ENCODE results near the gene HOMER3. TPM values are rescaled to one million over a fixed set of nuclear protein-coding genes. Genes with fewer than 3 reads are reported as not detected.
"Not testable (repeated sequence)": the region's sequence is repeated elsewhere in the genome, so short reads cannot be mapped to it uniquely, and the experiment has no call there.

HOMER3 gene
- total and polyA plus RNA-seq, 9 donors: 63.6 to 80.8 (median 74.9) TPM

DNA sequence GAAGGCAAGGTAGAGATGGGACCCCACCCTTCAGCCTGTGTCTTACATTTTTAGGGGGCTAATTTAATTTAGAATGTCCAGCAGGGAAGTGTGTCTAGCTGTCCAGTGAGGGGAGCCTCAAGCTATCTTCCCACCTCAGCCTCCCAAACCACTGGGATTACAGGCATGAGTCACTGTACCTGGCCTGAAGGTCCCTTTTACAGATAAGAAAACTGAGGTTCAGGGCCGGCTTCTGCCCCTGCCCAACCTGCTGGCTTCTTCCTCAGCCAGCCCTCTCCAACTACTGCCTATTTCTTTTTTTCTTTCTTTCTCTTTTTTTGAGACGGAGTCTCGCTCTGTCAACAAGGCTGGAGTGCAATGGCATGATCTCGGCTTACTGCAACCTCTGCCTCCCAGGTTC is 19.4 kb upstream of the HOMER3 start:
- H3K9me3 ChIP-seq (replicated peaks; ENCODE audit: control insufficient read depth, low read depth, low read length): no peaks in the 10 kb centered on the region
- no peak overlapping the region for H3K27ac ChIP-seq (ENCODE audit: low read length)
- DNase-seq: no peak
- no peak overlapping the region for H3K4me3 ChIP-seq (ENCODE audit: low read length)
- H3K36me3 ChIP-seq (ENCODE audit: control insufficient read depth, insufficient read depth, low read length): no peaks in the 10 kb centered on the region
- H3K27me3 ChIP-seq (ENCODE audit: control insufficient read depth, insufficient read depth, low read length): peaks cover 19% of the 10 kb centered on the region
- no peaks in the 10 kb centered on the region for H3K4me1 ChIP-seq (ENCODE audit: control insufficient read depth, insufficient read depth, low read length)
- WGBS (ENCODE audit: insufficient coverage): 84% methylated on average over 4 of the region's 4 CpGs

GRCh38 chr19:18955042-18955441 is 14.0 kb upstream of the HOMER3 start:
- WGBS (ENCODE audit: insufficient coverage): 90% methylated on average over 2 of the region's 2 CpGs
- Histone ChIP-seq H3K4me3 (ENCODE audit: low read length) (no peak overlapping the region), H3K9me3 (replicated peaks; ENCODE audit: control insufficient read depth, low read depth, low read length) (no peaks in the 10 kb centered on the region), H3K27me3 (ENCODE audit: control insufficient read depth, insufficient read depth, low read length) (peaks cover 2% of the 10 kb centered on the region), H3K27ac (ENCODE audit: low read length) (no peak overlapping the region), H3K4me1 (ENCODE audit: control insufficient read depth, insufficient read depth, low read length) (no peaks in the 10 kb centered on the region), H3K36me3 (ENCODE audit: control insufficient read depth, insufficient read depth, low read length) (no peaks in the 10 kb centered on the region)
- DNase-seq: no peak

DNA sequence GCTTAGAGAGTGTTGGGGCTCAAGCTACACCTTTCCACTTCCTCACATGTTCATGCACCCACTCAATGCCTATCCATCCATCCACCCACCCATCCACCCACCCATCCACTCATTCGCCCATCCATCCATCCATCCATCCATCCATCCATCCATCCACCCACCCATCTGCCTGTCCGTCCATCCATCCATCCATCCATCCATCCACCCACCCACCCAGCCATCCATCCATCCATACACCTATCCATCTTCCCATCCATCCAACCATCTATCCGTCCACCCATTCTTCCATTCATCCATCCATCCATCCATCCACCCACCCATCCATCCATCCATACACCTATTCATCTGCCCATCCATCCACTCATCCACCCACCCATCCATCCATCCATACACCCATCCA is 13.1 kb upstream of the HOMER3 start:
- WGBS (ENCODE audit: insufficient coverage): 87% methylated on average over 3 of the region's 3 CpGs
- H3K9me3 ChIP-seq (replicated peaks; ENCODE audit: control insufficient read depth, low read depth, low read length): no peaks in the 10 kb centered on the region
- no peak for DNase-seq
- H3K27me3 ChIP-seq (ENCODE audit: control insufficient read depth, insufficient read depth, low read length): peaks cover 2% of the 10 kb centered on the region
- H3K27ac ChIP-seq (ENCODE audit: low read length): no peak overlapping the region
- no peak overlapping the region for H3K4me3 ChIP-seq (ENCODE audit: low read length)
- H3K36me3 ChIP-seq (ENCODE audit: control insufficient read depth, insufficient read depth, low read length): no peaks in the 10 kb centered on the region
- no peaks in the 10 kb centered on the region for H3K4me1 ChIP-seq (ENCODE audit: control insufficient read depth, insufficient read depth, low read length)

DNA sequence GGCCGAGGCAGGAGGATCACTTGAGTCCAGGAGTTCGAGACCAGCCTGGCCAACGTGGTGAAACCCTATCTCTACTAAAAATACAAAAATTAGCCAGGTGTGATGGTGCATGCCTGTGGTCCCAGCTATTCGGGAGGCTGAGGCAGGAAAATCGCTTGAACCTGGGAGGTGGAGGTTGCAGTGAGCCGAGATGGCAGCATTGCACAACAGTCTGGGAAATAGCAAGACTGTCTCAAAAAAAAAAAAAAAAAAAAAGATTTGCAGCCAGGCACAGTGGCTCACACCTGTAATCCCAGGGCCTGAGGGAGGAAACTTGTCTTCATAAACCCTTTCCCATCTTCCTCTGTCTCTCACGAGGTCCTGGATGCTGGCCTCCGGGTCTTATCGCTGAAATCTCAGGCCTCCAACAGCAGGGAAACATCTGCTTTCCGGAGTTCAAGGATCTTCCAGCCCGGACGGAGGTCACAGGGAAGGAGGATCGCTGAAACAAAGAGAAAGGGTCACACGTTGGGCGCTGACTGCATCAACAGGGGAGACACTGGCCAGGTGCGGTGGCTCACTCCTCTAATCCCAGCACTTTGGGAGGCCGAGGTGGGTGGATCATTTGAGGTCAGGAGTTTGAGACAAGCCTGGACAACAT is 11.5 kb upstream of the HOMER3 start:
- not testable (repeated sequence) for DNase-seq; H3K36me3 ChIP-seq (ENCODE audit: control insufficient read depth, insufficient read depth, low read length); H3K4me1 ChIP-seq (ENCODE audit: control insufficient read depth, insufficient read depth, low read length); H3K27me3 ChIP-seq (ENCODE audit: control insufficient read depth, insufficient read depth, low read length); H3K4me3 ChIP-seq (ENCODE audit: low read length); H3K9me3 ChIP-seq (replicated peaks; ENCODE audit: control insufficient read depth, low read depth, low read length); H3K27ac ChIP-seq (ENCODE audit: low read length)
- 29% methylated on average over 11 of the region's 17 CpGs for WGBS (ENCODE audit: insufficient coverage)

DNA sequence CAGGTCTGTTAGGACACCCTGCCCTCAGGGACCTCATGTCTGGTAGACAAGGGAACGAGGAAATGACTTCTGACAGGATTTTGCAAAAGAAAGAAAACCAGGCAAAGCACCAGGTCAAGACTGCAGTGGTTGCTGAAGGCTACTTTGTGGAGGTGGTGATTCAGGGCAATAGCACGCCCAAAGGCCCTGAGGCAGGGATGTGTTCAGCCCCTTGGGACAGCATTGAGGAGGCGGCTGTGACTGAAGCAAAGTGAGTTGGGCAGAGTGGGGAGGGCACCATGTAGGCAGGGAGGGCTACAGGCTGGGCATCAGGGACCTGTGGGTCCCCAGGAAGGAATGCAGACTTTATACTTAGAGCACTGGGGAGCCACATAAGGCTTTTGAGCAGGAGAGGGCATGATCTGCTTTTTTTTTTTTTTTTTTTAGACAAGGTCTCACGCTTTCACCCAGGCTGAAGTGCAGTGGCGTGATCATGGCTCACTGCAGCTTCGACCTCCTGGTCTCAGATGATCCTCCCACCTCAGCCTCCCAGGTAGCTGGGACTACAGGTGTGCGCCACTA is 10.8 kb upstream of the HOMER3 start:
- no peak overlapping the region for H3K4me3 ChIP-seq (ENCODE audit: low read length)
- DNase-seq: no peak
- 79% methylated on average over 5 of the region's 7 CpGs for WGBS (ENCODE audit: insufficient coverage)
- no peaks in the 10 kb centered on the region for H3K9me3 ChIP-seq (replicated peaks; ENCODE audit: control insufficient read depth, low read depth, low read length)
- no peaks in the 10 kb centered on the region for H3K4me1 ChIP-seq (ENCODE audit: control insufficient read depth, insufficient read depth, low read length)
- no peak overlapping the region for H3K27ac ChIP-seq (ENCODE audit: low read length)
- no peaks in the 10 kb centered on the region for H3K27me3 ChIP-seq (ENCODE audit: control insufficient read depth, insufficient read depth, low read length)
- H3K36me3 ChIP-seq (ENCODE audit: control insufficient read depth, insufficient read depth, low read length): peaks cover 3% of the 10 kb centered on the region

GRCh38 chr19:18949858-18950257 is 8.8 kb upstream of the HOMER3 start:
- WGBS (ENCODE audit: insufficient coverage): no CpG with 5 or more reads among the region's 3 CpGs
- Histone ChIP-seq H3K4me3 (ENCODE audit: low read length) (no peak overlapping the region), H3K9me3 (replicated peaks; ENCODE audit: control insufficient read depth, low read depth, low read length) (no peaks in the 10 kb centered on the region), H3K27ac (ENCODE audit: low read length) (no peak overlapping the region), H3K4me1 (ENCODE audit: control insufficient read depth, insufficient read depth, low read length) (no peaks in the 10 kb centered on the region), H3K36me3 (ENCODE audit: control insufficient read depth, insufficient read depth, low read length) (peaks cover 11% of the 10 kb centered on the region), H3K27me3 (ENCODE audit: control insufficient read depth, insufficient read depth, low read length) (no peaks in the 10 kb centered on the region)
- DNase-seq: no peak

DNA sequence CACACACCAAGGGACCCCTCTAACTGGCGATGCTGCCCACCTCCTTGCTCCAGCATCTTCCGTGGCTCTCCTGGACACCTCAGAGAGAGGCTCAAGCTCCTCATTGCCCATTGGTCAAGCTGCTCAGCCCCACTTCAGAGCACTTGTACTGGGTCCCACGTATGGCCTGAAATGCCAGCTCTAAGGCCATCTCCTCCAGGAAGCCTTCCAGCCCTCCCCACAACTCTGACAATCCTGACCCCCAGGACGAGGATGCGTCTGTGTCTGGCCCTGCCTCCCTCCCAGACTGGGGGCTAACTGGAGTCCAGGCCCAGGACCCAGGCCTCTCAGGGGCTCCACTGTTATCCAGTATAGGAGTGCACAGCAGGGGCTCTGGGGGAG is 7.9 kb upstream of the HOMER3 start:
- no peaks in the 10 kb centered on the region for H3K4me1 ChIP-seq (ENCODE audit: control insufficient read depth, insufficient read depth, low read length)
- H3K27me3 ChIP-seq (ENCODE audit: control insufficient read depth, insufficient read depth, low read length): no peaks in the 10 kb centered on the region
- H3K4me3 ChIP-seq (ENCODE audit: low read length): no peak overlapping the region
- no peak for DNase-seq
- no peaks in the 10 kb centered on the region for H3K9me3 ChIP-seq (replicated peaks; ENCODE audit: control insufficient read depth, low read depth, low read length)
- H3K36me3 ChIP-seq (ENCODE audit: control insufficient read depth, insufficient read depth, low read length): peaks cover 11% of the 10 kb centered on the region
- H3K27ac ChIP-seq (ENCODE audit: low read length): no peak overlapping the region
- WGBS (ENCODE audit: insufficient coverage): 75% methylated on average over 4 of the region's 5 CpGs

DNA sequence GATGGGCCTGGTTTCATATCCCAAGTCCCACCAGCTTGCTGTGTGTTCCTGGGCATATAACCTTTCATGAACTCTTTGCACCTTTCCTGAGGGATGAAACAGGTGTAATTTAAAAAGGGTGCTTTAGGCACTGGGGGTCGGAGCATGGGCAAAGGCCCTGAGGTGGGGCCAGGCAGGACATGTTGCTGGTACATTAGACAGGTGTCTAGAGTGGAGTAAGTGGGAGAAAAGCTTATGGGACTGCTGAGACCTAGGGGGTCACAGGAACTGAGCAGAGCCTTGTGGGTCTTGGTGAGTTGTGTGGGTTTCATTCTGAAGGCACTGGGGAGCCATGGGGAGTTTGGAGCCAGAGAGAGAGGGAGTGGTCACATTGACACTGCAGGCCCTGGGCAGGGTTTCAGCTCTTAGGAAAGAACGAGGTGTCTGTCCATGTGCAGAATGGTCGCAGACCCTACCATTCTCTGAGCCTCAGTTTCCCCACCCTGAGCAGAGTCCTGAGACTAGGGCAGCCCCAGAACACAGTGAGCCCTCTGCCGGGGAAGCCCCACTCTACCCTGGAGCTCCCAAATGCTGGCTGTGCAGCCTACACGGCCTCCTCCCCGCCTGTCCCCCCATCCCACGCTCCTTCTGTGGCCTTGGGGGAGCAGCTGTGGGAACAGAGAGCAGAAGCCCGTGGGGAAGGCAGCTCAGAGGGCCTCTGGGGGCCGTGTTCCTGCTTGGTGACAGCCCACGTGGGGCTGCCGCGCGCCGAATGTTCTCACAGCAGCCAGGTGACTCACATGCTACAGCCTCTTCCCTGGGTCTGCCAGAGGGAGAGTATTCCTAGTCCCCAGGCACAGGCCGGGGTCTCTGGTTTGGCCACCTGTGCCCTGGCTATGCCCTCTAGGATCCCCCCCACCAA is 7.3 kb upstream of the HOMER3 start:
- 76% methylated on average over 10 of the region's 15 CpGs for WGBS (ENCODE audit: insufficient coverage)
- no peak overlapping the region for H3K27ac ChIP-seq (ENCODE audit: low read length)
- peaks cover 16% of the 10 kb centered on the region for H3K36me3 ChIP-seq (ENCODE audit: control insufficient read depth, insufficient read depth, low read length)
- H3K27me3 ChIP-seq (ENCODE audit: control insufficient read depth, insufficient read depth, low read length): no peaks in the 10 kb centered on the region
- H3K4me1 ChIP-seq (ENCODE audit: control insufficient read depth, insufficient read depth, low read length): no peaks in the 10 kb centered on the region
- DNase-seq: no peak
- H3K9me3 ChIP-seq (replicated peaks; ENCODE audit: control insufficient read depth, low read depth, low read length): no peaks in the 10 kb centered on the region
- no peak overlapping the region for H3K4me3 ChIP-seq (ENCODE audit: low read length)

DNA sequence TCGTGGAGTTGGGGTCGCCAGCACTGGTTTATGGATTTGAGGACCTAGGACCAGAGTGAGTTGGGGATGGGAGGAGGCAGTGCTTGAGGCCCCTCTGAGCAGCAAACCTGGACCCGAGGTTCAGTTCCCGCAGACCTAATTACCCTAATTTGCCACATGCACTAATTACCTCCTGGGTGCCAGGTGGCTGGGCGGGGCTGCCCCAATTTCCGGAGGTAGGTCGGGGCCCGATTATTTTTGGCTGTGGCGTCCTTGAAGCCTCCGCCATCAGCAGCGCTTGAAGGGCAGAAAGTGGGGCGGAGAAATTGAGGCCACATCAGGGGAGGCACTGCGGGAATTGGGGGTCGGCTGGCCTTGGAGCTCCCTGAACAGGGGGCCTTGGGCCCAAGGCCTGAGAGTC is 5.9 kb upstream of the HOMER3 start:
- no peaks in the 10 kb centered on the region for H3K9me3 ChIP-seq (replicated peaks; ENCODE audit: control insufficient read depth, low read depth, low read length)
- no peaks in the 10 kb centered on the region for H3K27me3 ChIP-seq (ENCODE audit: control insufficient read depth, insufficient read depth, low read length)
- H3K36me3 ChIP-seq (ENCODE audit: control insufficient read depth, insufficient read depth, low read length): peaks cover 17% of the 10 kb centered on the region
- 82% methylated on average over 10 of the region's 14 CpGs for WGBS (ENCODE audit: insufficient coverage)
- no peak overlapping the region for H3K4me3 ChIP-seq (ENCODE audit: low read length)
- H3K27ac ChIP-seq (ENCODE audit: low read length): no peak overlapping the region
- DNase-seq: no peak
- no peaks in the 10 kb centered on the region for H3K4me1 ChIP-seq (ENCODE audit: control insufficient read depth, insufficient read depth, low read length)

DNA sequence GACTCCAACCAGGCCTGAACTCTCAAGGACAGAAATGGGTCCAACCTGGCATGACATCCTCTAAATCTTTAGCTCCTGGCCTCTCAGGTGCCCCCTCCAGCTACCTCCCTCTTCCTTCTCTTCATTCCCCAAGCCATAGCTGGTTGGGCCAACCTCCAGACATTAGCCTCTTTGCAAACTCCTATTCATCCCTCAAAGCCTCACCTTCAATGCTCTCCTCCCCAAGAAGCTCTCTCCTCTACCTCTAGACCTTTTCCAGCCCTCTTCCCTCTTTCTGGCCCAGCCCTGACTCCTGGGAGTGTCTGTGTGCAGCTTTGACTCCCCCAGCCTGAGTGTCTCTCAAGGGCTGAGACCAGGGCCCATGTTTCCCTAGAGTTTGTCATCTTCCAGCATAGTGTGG is 5.3 kb upstream of the HOMER3 start:
- Histone ChIP-seq H3K36me3 (ENCODE audit: control insufficient read depth, insufficient read depth, low read length) (peaks cover 17% of the 10 kb centered on the region), H3K4me1 (ENCODE audit: control insufficient read depth, insufficient read depth, low read length) (peaks cover 4% of the 10 kb centered on the region), H3K4me3 (ENCODE audit: low read length) (no peak overlapping the region), H3K27me3 (ENCODE audit: control insufficient read depth, insufficient read depth, low read length) (no peaks in the 10 kb centered on the region), H3K9me3 (replicated peaks; ENCODE audit: control insufficient read depth, low read depth, low read length) (no peaks in the 10 kb centered on the region), H3K27ac (ENCODE audit: low read length) (no peak overlapping the region)
- DNase-seq: no peak
